ENCODE results near the gene SOX6. TPM values are rescaled to one million over a fixed set of nuclear protein-coding genes. Genes with fewer than 3 reads are reported as not detected.
A peak's percentile ranks its signal among the peaks of the same experiment; 100 is the strongest.

The SOX6 gene
- total RNA-seq, 2 donors from 2014 or later = 13.6 to 19.8 TPM

- intact Hi-C loops (cut with DNase I) = no loop called here
- peak; percentile 19 to 64 for ATAC-seq
- no peak for DNase-seq
Observed at GRCh38 chr11:16292167-16292859, 64.0 kb downstream of the SOX6 start.

DNA sequence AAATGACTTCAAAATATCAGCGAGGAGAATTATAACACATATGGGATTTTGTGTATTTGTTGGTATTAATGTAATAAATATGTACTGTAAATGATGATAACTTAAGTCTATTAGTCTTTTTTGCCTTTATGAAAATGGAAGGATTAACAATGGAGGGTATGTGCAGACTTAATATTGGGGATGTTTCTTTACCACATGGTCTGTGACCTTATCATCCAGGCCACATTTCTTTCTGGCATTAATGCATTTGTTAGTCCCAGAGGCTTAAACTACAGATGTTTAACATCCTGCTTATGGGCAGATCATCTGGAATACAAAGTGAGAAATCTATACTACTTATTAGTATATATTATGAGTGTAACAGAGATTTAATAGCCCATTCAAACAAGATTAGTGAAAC is 64.6 kb downstream of the SOX6 start:
- ATAC-seq = no peak
- intact Hi-C loops (cut with DNase I) = no loop called here

GRCh38 chr11:16289541-16289940 is 66.8 kb downstream of the SOX6 start:
- DNase-seq (no peak), ATAC-seq (no peak)
- intact Hi-C loops (cut with DNase I) = no loop called here

More for the DNA sequence above, 64.6 kb downstream of the SOX6 start:
- no peak for DNase-seq

DNA sequence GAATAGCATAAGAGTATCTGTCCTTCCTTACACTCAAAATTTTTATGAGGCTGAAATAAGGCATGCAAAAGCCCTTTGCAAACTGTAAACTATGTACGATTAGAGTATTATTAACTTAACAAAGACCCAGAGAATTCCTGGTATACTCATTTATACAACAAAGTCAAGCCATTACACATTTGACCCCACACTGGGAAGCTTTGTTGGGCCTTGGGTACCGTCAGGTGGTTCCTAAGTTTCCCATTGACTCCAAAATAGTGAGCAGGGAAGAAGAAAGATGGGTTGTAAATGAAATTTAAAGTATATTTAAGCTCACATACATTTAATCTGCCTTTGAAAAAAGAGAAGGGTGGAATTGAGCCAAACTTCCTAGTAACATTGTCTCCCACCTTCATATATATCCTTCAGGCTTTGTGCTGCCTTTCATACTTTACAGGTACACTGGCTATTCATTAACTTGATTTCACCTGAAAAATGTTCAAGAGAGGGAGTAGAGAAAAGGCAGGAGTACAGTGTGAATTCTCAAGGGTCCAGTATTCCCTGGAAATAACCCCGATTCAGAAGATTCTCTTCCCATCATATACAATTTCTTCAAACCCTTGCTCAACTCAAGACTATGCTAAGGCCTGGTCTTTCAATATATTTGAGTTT is 68.6 kb downstream of the SOX6 start:
- ATAC-seq (no peak), DNase-seq (no peak)
- intact Hi-C loops (cut with DNase I) = no loop called here

- ATAC-seq (no peak), DNase-seq (no peak)
- intact Hi-C loops (cut with DNase I) = no loop called here
Observed at GRCh38 chr11:16286095-16286494, 70.3 kb downstream of the SOX6 start.

GRCh38 chr11:16280256-16280682 is 76.1 kb downstream of the SOX6 start:
- intact Hi-C loops (cut with DNase I) = no loop called here
- DNase-seq (no peak), ATAC-seq (peak in 1 of 2 donors; percentile 54)

- intact Hi-C loops (cut with DNase I) = no loop called here
- ATAC-seq = no peak
- no peak for DNase-seq
Observed at GRCh38 chr11:16279524-16279923, 76.8 kb downstream of the SOX6 start.

- ATAC-seq (no peak), DNase-seq (no peak)
- intact Hi-C loops (cut with DNase I) = no loop called here
Observed at GRCh38 chr11:16278979-16279378, 77.4 kb downstream of the SOX6 start.

GRCh38 chr11:16278273-16278672 is 78.1 kb downstream of the SOX6 start:
- no peak for ATAC-seq
- intact Hi-C loops (cut with DNase I) = no loop called here
- DNase-seq = no peak

GRCh38 chr11:16276251-16276650 is 80.1 kb downstream of the SOX6 start:
- ATAC-seq (no peak), DNase-seq (no peak)
- intact Hi-C loops (cut with DNase I) = no loop called here

- intact Hi-C loops (cut with DNase I) = no loop called here
- DNase-seq (no peak), ATAC-seq (no peak)
Observed at GRCh38 chr11:16271258-16271657, 85.1 kb downstream of the SOX6 start.

GRCh38 chr11:16266021-16266420 is 90.3 kb downstream of the SOX6 start:
- no peak for ATAC-seq
- no peak for DNase-seq
- intact Hi-C loops (cut with DNase I) = no loop called here

- DNase-seq = no peak
- intact Hi-C loops (cut with DNase I) = no loop called here
- no peak for ATAC-seq
Observed at GRCh38 chr11:16265022-16265421, 91.3 kb downstream of the SOX6 start.

- no peak for ATAC-seq
- intact Hi-C loops (cut with DNase I) = no loop called here
- no peak for DNase-seq
Observed at GRCh38 chr11:16262645-16262955, 93.7 kb downstream of the SOX6 start.

- intact Hi-C loops (cut with DNase I) = no loop called here
- no peak for DNase-seq
- ATAC-seq = no peak
Observed at GRCh38 chr11:16261836-16262644, 94.3 kb downstream of the SOX6 start.

- ATAC-seq (no peak), DNase-seq (no peak)
- intact Hi-C loops (cut with DNase I) = no loop called here
Observed at GRCh38 chr11:16252373-16252772, 104.0 kb downstream of the SOX6 start.

GRCh38 chr11:16248248-16248647 is 108.1 kb downstream of the SOX6 start:
- intact Hi-C loops (cut with DNase I) = no loop called here
- DNase-seq (no peak), ATAC-seq (no peak)

DNA sequence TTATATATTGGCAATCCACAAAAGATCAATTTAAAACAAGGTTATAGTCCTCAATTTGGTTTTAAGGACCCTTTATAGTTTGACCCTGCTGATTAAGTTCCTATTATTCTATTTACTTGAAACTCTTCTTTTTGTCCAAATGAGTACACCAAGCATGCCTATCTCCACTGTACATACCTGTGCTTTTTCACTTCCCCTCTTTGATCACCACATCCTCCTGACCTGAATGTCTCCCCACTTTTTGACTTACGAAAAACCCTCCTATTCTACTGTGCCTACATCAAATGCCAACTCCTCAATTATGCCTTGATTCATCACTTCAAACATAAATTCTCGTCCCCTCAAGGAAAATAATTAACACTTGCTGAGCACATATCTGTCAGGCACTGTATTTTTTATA is 113.5 kb downstream of the SOX6 start:
- ATAC-seq (no peak), DNase-seq (no peak)
- intact Hi-C loops (cut with DNase I) = no loop called here

DNA sequence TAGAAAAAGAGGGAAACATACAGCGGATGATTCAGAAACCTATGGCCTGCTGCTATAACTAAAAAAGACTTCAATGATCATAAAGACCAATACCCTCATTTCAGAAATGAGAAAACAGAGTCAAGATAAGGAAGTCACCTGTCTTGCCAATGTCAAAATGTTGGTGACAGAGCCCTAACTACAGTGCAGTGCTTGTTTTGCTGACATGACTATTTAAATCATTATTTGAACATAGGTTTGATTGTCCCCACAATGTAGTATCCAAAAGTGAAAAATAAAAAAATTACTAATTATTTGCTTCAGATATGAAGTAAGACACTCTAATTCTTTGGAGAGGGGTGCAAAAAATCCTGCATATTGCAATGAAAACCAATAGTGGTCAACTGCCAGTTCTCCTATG is 115.7 kb downstream of the SOX6 start:
- intact Hi-C loops (cut with DNase I) = no loop called here
- ATAC-seq = no peak
- DNase-seq = no peak

All from left cardiac atrium (tissue), 4 donors.